Measurements from ENCODE around the gene MYO18A.

DNA sequence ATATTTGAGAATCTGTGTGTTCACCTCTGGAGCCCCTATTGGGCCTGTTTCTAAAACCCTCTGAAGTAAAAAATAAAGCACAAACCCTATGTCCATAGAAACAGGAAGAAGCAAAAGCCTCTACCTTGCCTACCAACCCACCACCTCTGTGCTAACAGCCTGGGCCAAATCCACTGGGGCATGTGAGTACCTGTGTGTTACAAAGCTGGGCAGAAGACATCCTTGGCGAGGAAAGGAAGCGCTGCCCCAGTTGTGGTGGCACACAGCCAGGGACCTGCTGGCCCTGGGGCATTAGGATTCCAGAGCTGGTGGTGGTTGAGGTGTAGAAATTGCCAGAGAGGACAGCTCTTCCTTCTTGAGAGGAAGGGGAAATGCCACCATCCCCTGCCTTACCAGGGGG is 30.0 kb downstream of the MYO18A start:
- TF ChIP-seq EZH2 (IDR thresholded peaks at IDR 0.05; ENCODE audit: borderline replicate concordance) (no peak), CTCF (IDR thresholded peaks at IDR 0.05; ENCODE audit: poor library complexity) (no peak)
